A549 (cell line): ENCODE data around the gene GNB5. TPM values are rescaled to one million over a fixed set of nuclear protein-coding genes. Genes with fewer than 3 reads are reported as not detected.

Experiments used
- ATAC-seq, 2 experiments: fragments of 200-7000 bp in 1 of 2; fragments of >200 bp in 1 of 2; cut with Nextera tagmentation in 1 of 2; cut with Tn5 transposase in 1 of 2; 3 replicates each; pipeline versions ENCODE4 v1.8.0 to v1.9.1; 2018 to 2020; ENCODE audit warnings: mild to moderate bottlenecking in 1 of 2, moderate library complexity in 1 of 2
- CTCF ChIA-PET: fragments of 300-600 bp; sonication (Branson Sonifier 250); formaldehyde crosslinking; extraction: SDS; loops from one replicate; lab custom pipeline; 2021; ENCODE audit warnings: antibody characterized with exemption, inconsistent platforms; lab: Yijun Ruan, JAX
- POLR2A ChIA-PET: fragments of 350-600 bp; formaldehyde crosslinking; extraction: SDS; loops from one replicate; lab custom pipeline; 2021; ENCODE audit warnings: antibody characterized with exemption, inconsistent platforms; lab: Yijun Ruan, JAX
- DNase-seq, 2 experiments: peaks; one replicate each; pipeline versions ENCODE4 v3.0.0 to v3.0.0-alpha.2; 2011 to 2016; ENCODE audit warnings: low read depth in 1 of 2, low spot score in 1 of 2
- FAIRE-seq: peaks from 2 replicates; lab custom pipeline; 2011; peaks lifted over from hg19 to GRCh38; lab: Jason Lieb, UNC
- H3K27ac ChIP-seq, 2 experiments: fragments of >200 bp; sonication (Bioruptor Twin); formaldehyde crosslinking; 3 replicates each; pipeline ENCODE4 v1.5.1; 2016 to 2017
- H3K4me1 ChIP-seq: fragments of >200 bp; sonication (Bioruptor Twin); formaldehyde crosslinking; 3 replicates; pipeline ENCODE4 v1.6.1; 2016
- H3K4me2 ChIP-seq: fragments of >200 bp; sonication (Bioruptor Twin); formaldehyde crosslinking; 3 replicates; pipeline ENCODE4 v1.6.1; 2016
- H3K4me3 ChIP-seq: fragments of >200 bp; sonication (Bioruptor Twin); formaldehyde crosslinking; 3 replicates; pipeline ENCODE4 v1.5.1; 2016
- H3K9me3 ChIP-seq: fragments of >200 bp; sonication (Bioruptor Twin); formaldehyde crosslinking; 3 replicates; pipeline ENCODE4 v1.6.1; 2016
- BHLHE40 ChIP-seq: IDR thresholded peaks from 2 replicates; pipeline ENCODE4 v1.6.1; 2012; ENCODE audit warnings: low read depth, low read length, inconsistent platforms
- CEBPB ChIP-seq, 2 experiments: fragments of >200 bp in 1 of 2; sonication (Bioruptor Twin) in 1 of 2; formaldehyde crosslinking in 1 of 2; IDR thresholded peaks; 2 replicates each; pipeline ENCODE4 v1.6.1; 2012 to 2016
- CHD4 ChIP-seq: fragments of 200-600 bp; sonication (generic); IDR thresholded peaks from 2 replicates; pipeline ENCODE4 v1.6.1; 2016; ENCODE audit warnings: antibody characterized with exemption, mild to moderate bottlenecking, borderline replicate concordance
- EP300 ChIP-seq, 2 experiments: fragments of >200 bp; sonication (Bioruptor Twin); formaldehyde crosslinking; IDR thresholded peaks; 2 replicates in 1 of 2; 3 replicates in 1 of 2; pipeline ENCODE4 v1.6.1; 2016 to 2017
- ESRRA ChIP-seq: fragments of 150-350 bp; IDR thresholded peaks from 2 replicates; pipeline ENCODE4 v1.6.1; 2014; ENCODE audit warnings: mild to moderate bottlenecking, low read length, borderline replicate concordance
- FOSB ChIP-seq: fragments of 250-450 bp; sonication (Bioruptor Pico); IDR thresholded peaks from 2 replicates; pipeline ENCODE4 v1.5.0; 2020; ENCODE audit warnings: mild to moderate bottlenecking, moderate library complexity
- FOXS1 ChIP-seq: fragments of 250-450 bp; sonication (Bioruptor Pico); IDR thresholded peaks from 2 replicates; pipeline ENCODE4 v1.5.0; 2020; ENCODE audit warnings: mild to moderate bottlenecking, moderate library complexity
- GATA3 ChIP-seq: IDR thresholded peaks from 2 replicates; pipeline ENCODE4 v1.6.1; 2012; ENCODE audit warnings: borderline replicate concordance
- HEYL ChIP-seq: fragments of 250-450 bp; sonication (Bioruptor Pico); IDR thresholded peaks from 2 replicates; pipeline ENCODE4 v1.8.0; 2021; ENCODE audit warnings: mild to moderate bottlenecking, moderate library complexity
- HOXB13 ChIP-seq: fragments of 250-450 bp; sonication (Bioruptor Pico); IDR thresholded peaks from 2 replicates; pipeline ENCODE4 v1.5.0; 2020; ENCODE audit warnings: low read depth, mild to moderate bottlenecking, moderate library complexity
- JUNB ChIP-seq: fragments of >200 bp; sonication (Bioruptor Twin); formaldehyde crosslinking; IDR thresholded peaks from 2 replicates; pipeline ENCODE4 v1.6.1; 2016
- KDM5A ChIP-seq: fragments of 200-600 bp; sonication (generic); IDR thresholded peaks from 2 replicates; pipeline ENCODE4 v1.6.1; 2016; ENCODE audit warnings: antibody characterized with exemption, mild to moderate bottlenecking
- MAZ ChIP-seq: fragments of 150-350 bp; IDR thresholded peaks from 2 replicates; pipeline ENCODE4 v1.6.1; 2014; ENCODE audit warnings: antibody characterized with exemption, low read depth, low read length, borderline replicate concordance
- NFE2L2 ChIP-seq: fragments of 150-350 bp; conservative IDR thresholded peaks from 2 replicates; pipeline ENCODE4 v1.6.1; 2014; ENCODE audit warnings: low read length
- NPAS2 ChIP-seq: fragments of 250-450 bp; sonication (Bioruptor Pico); IDR thresholded peaks from 2 replicates; pipeline ENCODE4 v1.8.0; 2022; ENCODE audit warnings: mild to moderate bottlenecking, moderate library complexity, borderline replicate concordance
- POLR2A ChIP-seq: IDR thresholded peaks from 2 replicates; pipeline ENCODE4 v1.6.1; 2012; ENCODE audit warnings: mild to moderate bottlenecking, low read length
- RAD21 ChIP-seq, 2 experiments: fragments of >200 bp in 1 of 2; sonication (Bioruptor Twin) in 1 of 2; formaldehyde crosslinking in 1 of 2; IDR thresholded peaks in 1 of 2; conservative IDR thresholded peaks in 1 of 2; 2 replicates in 1 of 2; 3 replicates in 1 of 2; pipeline ENCODE4 v1.6.1; 2012 to 2018; ENCODE audit warnings: inconsistent platforms in 1 of 2
- RARB ChIP-seq: fragments of 250-450 bp; sonication (Bioruptor Pico); IDR thresholded peaks from 2 replicates; pipeline ENCODE4 v1.8.0; 2021; ENCODE audit warnings: mild to moderate bottlenecking, moderate library complexity
- SMC3 ChIP-seq: fragments of >200 bp; sonication (Bioruptor Twin); formaldehyde crosslinking; IDR thresholded peaks from 3 replicates; pipeline ENCODE4 v1.6.1; 2018; ENCODE audit warnings: inconsistent platforms
- TFCP2L1 ChIP-seq: fragments of 250-450 bp; sonication (Bioruptor Pico); IDR thresholded peaks from 2 replicates; pipeline ENCODE4 v1.5.0; 2021; ENCODE audit warnings: mild to moderate bottlenecking
- TP53 ChIP-seq: fragments of 250-450 bp; sonication (Bioruptor Pico); IDR thresholded peaks from 2 replicates; pipeline ENCODE4 v1.5.0; 2021; ENCODE audit warnings: mild to moderate bottlenecking, moderate library complexity
- ZC3H11A ChIP-seq: fragments of 450-650 bp; IDR thresholded peaks from 2 replicates; pipeline ENCODE4 v1.6.1; 2014; ENCODE audit warnings: antibody characterized with exemption, mild to moderate bottlenecking
- ZFP36 ChIP-seq: fragments of 450-650 bp; IDR thresholded peaks from 2 replicates; pipeline ENCODE4 v1.6.1; 2014; ENCODE audit warnings: borderline replicate concordance; ENCODE audit not compliant: partially characterized antibody
- WGBS: methylation state at CpG from one replicate; pipeline ENCODE4 v1.1.6; 2017; ENCODE audit errors: missing lambda C conversion rate; 5-methylcytosine and 5-hydroxymethylcytosine counted together
- polyA plus RNA-seq, 4 experiments: library from polyadenylated mRNA; depleted of rRNA in 3 of 4; stranded (reverse); fragments of >200 nt; fragmentation: RNase III in 1 of 4; extraction: RNeasy Plus Mini Kit Qiagen cat#74134 plus additional on column Dnase treatment in 1 of 4; gene quantifications; 2 replicates in 3 of 4; 3 replicates in 1 of 4; pipeline ENCODE4 v1.2.3, GENCODE V29; 2011 to 2017
- TF ChIP-seq, protein P1 (sequence below): fragments of 250-450 bp; sonication (Bioruptor Pico); IDR thresholded peaks from 2 replicates; pipeline ENCODE4 v1.5.0; 2021; ENCODE audit warnings: mild to moderate bottlenecking, moderate library complexity, borderline replicate concordance
- TF ChIP-seq, protein P2 (sequence below): fragments of >200 bp; sonication (Bioruptor Twin); formaldehyde crosslinking; IDR thresholded peaks from 2 replicates; pipeline ENCODE4 v1.6.1; 2016
- TF ChIP-seq, protein P3 (sequence below): IDR thresholded peaks from 2 replicates; pipeline ENCODE4 v1.6.1; 2012

GNB5 gene
- polyA plus RNA-seq, 2 of the 4 experiments (the other 2 are of a cell fraction) = 57.2 to 67.5 TPM

- no peak overlapping the region for H3K4me2 ChIP-seq
- H3K27ac ChIP-seq = no peak overlapping the region
- FAIRE-seq (no peak), ATAC-seq (no peak), DNase-seq (no peak)
- H3K9me3 ChIP-seq = no peaks in the 10 kb centered on the region
- ChIA-PET CTCF (interaction anchor here (0.7 to 0.8 kb wide), 2 partner anchors 14 to 35 kb away, joined by 3 to 4 read pairs; no protein-coding TSS in a partner anchor), POLR2A (no interaction called here)
- WGBS = 93% methylated on average over 5 of the region's 5 CpGs
- TF ChIP-seq HEYL (CRISPR knock-in tag) (no peak), NPAS2 (no peak), CHD4 (no peak), FOSB (no peak), GATA3 (no peak), POLR2A (no peak), JUNB (no peak), RARB (no peak)
- TF ChIP-seq, protein P1, sequence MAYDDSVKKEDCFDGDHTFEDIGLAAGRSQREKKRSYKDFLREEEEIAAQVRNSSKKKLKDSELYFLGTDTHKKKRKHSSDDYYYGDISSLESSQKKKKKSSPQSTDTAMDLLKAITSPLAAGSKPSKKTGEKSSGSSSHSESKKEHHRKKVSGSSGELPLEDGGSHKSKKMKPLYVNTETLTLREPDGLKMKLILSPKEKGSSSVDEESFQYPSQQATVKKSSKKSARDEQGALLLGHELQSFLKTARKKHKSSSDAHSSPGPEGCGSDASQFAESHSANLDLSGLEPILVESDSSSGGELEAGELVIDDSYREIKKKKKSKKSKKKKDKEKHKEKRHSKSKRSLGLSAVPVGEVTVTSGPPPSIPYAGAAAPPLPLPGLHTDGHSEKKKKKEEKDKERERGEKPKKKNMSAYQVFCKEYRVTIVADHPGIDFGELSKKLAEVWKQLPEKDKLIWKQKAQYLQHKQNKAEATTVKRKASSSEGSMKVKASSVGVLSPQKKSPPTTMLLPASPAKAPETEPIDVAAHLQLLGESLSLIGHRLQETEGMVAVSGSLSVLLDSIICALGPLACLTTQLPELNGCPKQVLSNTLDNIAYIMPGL = no peak
- TF ChIP-seq, protein P2, sequence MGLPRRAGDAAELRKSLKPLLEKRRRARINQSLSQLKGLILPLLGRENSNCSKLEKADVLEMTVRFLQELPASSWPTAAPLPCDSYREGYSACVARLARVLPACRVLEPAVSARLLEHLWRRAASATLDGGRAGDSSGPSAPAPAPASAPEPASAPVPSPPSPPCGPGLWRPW = no peak
- H3K4me1 ChIP-seq = no peaks in the 10 kb centered on the region
- H3K4me3 ChIP-seq = no peak overlapping the region
Measured at GRCh38 chr15:52221730-52222129, 30.5 kb upstream of the GNB5 start.

DNA sequence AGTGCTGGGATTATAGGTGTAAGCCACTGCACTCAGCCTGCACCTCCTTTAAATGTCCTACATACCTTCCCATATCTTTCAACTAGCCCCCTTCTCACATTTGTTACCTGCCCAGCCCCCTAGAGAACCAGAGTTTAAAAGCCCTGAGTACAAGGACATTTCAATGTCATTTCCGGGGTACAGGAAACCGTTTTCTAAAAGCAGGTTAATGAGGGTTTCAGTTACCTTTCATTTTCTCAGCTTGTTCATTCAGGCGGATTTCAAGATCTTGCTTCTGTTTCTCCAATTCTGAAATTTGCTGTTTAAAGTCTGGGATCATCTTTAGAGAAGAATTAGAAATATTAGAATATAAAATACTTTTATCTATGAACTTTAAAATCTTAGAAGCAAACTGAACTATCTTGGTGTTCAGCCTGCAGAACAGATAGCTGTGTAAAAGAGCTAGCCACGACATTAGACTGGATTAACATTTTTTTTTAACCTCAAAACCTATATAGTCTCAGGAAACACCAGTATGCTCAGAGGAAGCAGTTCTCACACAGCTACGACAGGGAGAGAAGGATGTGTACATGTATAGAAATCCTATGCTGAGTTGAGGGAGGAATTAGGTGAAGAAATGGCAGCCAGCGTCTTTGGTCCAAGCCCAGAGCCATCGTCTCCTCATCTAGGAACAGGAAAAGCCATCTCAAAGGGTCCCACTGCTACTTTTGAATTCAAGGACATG lies 29.9 kb upstream of the GNB5 start:
- Histone ChIP-seq H3K4me3 (no peak overlapping the region), H3K27ac (no peak overlapping the region), H3K9me3 (no peaks in the 10 kb centered on the region), H3K4me1 (no peaks in the 10 kb centered on the region), H3K4me2 (no peak overlapping the region)
- 86% methylated on average over 7 of the region's 7 CpGs for WGBS
- POLR2A ChIA-PET = no interaction called here
- DNase-seq (no peak), ATAC-seq (no peak), FAIRE-seq (no peak)
- CTCF ChIA-PET = interaction anchor here (0.8 to 1.3 kb wide), 3 partner anchors 36 to 41 kb away, joined by 3 to 4 read pairs (median 3); no protein-coding TSS in a partner anchor
- TF ChIP-seq CHD4 = no peak

DNA sequence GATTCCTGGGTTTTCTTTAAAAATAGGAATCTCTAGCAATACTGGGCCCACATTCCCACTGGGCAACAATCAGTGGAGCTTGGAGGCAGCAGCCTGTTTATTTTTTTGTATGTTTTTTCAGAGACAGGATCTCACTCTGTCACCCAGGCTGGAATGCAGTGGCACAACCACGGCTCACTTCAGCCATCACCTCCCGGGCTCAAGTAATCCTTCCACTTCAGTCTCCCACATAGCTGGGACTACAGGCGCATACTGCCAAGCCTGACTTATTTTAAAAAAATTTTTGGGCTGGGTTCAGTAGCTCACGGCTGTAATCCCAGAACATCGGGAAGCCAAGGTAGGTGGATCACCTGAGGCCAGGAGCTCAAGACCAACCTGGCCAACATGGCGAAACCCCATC lies 29.1 kb upstream of the GNB5 start:
- no peak overlapping the region for H3K4me2 ChIP-seq
- H3K27ac ChIP-seq = no peak overlapping the region
- POLR2A ChIA-PET = no interaction called here
- TF ChIP-seq BHLHE40 (no peak), TFCP2L1 (CRISPR knock-in tag) (no peak), SMC3 (no peak), MAZ (no peak), GATA3 (no peak), FOXS1 (CRISPR knock-in tag) (no peak), TP53 (no peak), RAD21 (conservative IDR thresholded peaks at IDR 0.05 in 1 of 2, IDR thresholded peaks at IDR 0.05 in 1 of 2) (no peak), NFE2L2 (no peak), HOXB13 (CRISPR knock-in tag) (no peak), ZFP36 (no peak), ZC3H11A (no peak), EP300 (IDR thresholded peaks at IDR 0.05) (no peak), KDM5A (no peak), CEBPB (IDR thresholded peaks at IDR 0.05) (no peak), HEYL (CRISPR knock-in tag) (no peak), ESRRA (no peak)
- TF ChIP-seq, protein P3, sequence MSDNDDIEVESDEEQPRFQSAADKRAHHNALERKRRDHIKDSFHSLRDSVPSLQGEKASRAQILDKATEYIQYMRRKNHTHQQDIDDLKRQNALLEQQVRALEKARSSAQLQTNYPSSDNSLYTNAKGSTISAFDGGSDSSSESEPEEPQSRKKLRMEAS = no peak
- H3K9me3 ChIP-seq = no peaks in the 10 kb centered on the region
- DNase-seq (no peak), FAIRE-seq (no peak), ATAC-seq (no peak)
- CTCF ChIA-PET = interaction anchor here (0.7 to 1.3 kb wide), 3 partner anchors 11 to 285 kb away, joined by 3 to 4 read pairs (median 3); no protein-coding TSS in a partner anchor
- no peaks in the 10 kb centered on the region for H3K4me1 ChIP-seq
- WGBS = 97% methylated on average over 6 of the region's 6 CpGs
- H3K4me3 ChIP-seq = no peak overlapping the region
